Heart left ventricle (tissue), 13 donors: Measurements from ENCODE around the gene PHAX.
"Not testable (repeated sequence)": the region's sequence is repeated elsewhere in the genome, so short reads cannot be mapped to it uniquely, and the experiment has no call there.

ENCODE experiments used
- CTCF ChIP-seq, 12 donors: fragments of 200-600 bp; sonication (generic) in 4 of 12; IDR thresholded peaks; one replicate each; pipeline versions ENCODE4 v1.5.0 to v1.8.0; 2018 to 2022; ENCODE audit warnings: antibody characterized with exemption in 12 of 12, mild to moderate bottlenecking in 5 of 12
- POLR2A ChIP-seq, 2 donors: fragments of 450-650 bp; IDR thresholded peaks; one replicate each; pipeline ENCODE4 v1.6.1; 2017; ENCODE audit warnings: antibody characterized with exemption in 2 of 2, mild to moderate bottlenecking in 2 of 2, moderate library complexity in 2 of 2
- donor health status: ischemic (EF 13 %, LVEDD 7.1; RV severe dilation, severe dysfunction).
- donor health status: DM: no; HTN: yes; CAD: no.
- donor health status: DM: no; HTN: no; CAD: no.
- donor health status: ischemic (EF 25% LVEDD 6.9; RV normal size, moderate dysfunction).
- donor health status: ischemic (EF 25% LVEDD 5.7; RV mildly dilated, moderate dysfunction).
- donor health status: ischemic (EF 35%, LVEDD 5.7; RV mildly dilated, moderate dysfunction).
- donor health status: nonischemic (EF 11% LVEDD 7.7; RV severe dilation, severe dysfunction).
- donor health status: DM: yes; HTN: yes; CAD: no.
- donor health status: PGD.
- donor health status: ischemic (EF 29% LVEDD 5.4; RV normal size, mild dysfunction).
- donor health status: nonischemic (EF 23%, LVEDD 6.1; RV moderate dilation, normal function).

GRCh38 chr5:126670109-126670508, 69.4 kb downstream of the PHAX start:
- not testable (repeated sequence) for TF ChIP-seq CTCF, POLR2A (IDR thresholded peaks at IDR 0.05)
